Measurements from ENCODE around the gene MRPL24.

The MRPL24 gene

DNA sequence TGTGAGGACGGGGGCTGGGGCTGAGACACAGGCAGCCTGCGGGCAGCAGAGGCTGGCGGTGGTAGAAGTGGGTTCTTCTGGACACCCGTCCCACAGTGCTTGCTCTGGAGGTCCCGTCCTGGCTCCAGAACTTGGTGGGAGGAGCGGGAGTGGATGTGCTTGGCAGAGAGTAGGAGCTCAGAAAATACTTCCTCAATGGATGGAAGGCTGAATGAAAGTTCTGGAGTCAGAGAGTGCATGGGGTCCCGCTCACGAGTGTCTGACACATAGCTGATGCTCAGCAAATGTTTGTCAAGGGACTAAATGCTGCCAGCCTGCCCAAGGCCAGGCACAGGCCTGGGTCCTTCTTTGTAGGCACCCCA is 50.2 kb downstream of the MRPL24 start:
- no peak for DNase-seq

- no peak for DNase-seq
Observed at GRCh38 chr1:156689953-156690674, 50.8 kb downstream of the MRPL24 start.

- peak; percentile 83 for DNase-seq
Observed at GRCh38 chr1:156689035-156689952, 51.6 kb downstream of the MRPL24 start.

Data from CD4-positive, alpha-beta T cell treated with Interleukin-12 subunit alpha and Interleukin-12 subunit beta, for 1 hour (primary cell).